ENCODE data around the gene PNMA1. TPM values are rescaled to one million over a fixed set of nuclear protein-coding genes. Genes with fewer than 3 reads are reported as not detected.

Gene PNMA1
- total RNA-seq, 2 donors from 2014 or later: 17.1 to 18.3 TPM

DNA sequence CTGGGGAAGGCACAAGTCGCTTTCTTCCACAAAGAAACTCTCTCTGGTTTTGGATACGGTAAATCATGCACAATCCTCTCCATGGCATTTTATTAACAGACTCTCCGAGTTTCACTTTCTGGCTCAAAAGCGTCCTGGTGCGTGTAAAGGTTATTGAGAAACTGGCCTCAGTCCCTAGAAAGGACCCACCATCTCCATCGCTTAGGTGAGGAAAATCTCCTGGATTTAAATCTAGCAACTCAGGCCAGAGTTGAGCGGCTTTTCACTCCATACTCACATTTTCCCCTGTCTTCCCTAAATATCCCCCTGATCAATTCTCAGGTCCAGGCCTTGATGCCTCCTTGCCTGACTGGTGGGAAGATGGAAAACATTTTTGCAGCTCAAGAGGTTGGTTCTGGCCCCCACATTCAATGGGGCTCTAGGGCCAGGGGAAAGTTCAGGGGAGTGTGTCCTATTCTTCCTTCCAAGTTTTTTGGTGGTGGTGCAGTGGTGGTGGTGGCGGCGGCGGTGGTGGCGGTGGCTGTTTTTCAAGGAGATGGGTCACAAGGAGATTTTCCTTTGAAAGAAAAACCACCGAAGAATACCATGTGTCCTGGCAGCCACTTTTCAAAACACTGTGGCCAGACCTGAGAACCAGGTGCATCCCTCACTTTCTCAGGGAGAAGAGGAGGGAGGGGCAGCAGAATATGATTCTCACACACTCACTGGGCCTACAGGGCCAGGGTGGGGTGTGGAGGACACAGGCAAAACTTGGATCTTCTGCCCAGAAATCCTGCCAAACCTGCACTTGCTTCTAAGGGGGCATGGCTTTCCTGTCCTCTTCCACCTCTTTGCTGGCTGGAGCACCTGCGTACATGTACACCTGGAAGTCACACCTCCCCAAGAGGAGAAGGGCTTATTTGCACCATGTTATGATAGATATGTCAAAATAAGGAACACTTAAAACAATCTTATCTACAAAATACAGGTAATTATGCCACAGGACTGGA, 46.7 kb upstream of the PNMA1 start:
- H3K36me3 ChIP-seq: no peaks in the 10 kb centered on the region
- H3K4me3 ChIP-seq: peak overlapping the region; percentile 75 to 85
- no peak for DNase-seq (ENCODE audit: low spot score)
- H3K27me3 ChIP-seq: no peaks in the 10 kb centered on the region
- peaks cover 0 to 89% of the 10 kb centered on the region in 2 donors for H3K4me1 ChIP-seq
- TF ChIP-seq, protein P1, sequence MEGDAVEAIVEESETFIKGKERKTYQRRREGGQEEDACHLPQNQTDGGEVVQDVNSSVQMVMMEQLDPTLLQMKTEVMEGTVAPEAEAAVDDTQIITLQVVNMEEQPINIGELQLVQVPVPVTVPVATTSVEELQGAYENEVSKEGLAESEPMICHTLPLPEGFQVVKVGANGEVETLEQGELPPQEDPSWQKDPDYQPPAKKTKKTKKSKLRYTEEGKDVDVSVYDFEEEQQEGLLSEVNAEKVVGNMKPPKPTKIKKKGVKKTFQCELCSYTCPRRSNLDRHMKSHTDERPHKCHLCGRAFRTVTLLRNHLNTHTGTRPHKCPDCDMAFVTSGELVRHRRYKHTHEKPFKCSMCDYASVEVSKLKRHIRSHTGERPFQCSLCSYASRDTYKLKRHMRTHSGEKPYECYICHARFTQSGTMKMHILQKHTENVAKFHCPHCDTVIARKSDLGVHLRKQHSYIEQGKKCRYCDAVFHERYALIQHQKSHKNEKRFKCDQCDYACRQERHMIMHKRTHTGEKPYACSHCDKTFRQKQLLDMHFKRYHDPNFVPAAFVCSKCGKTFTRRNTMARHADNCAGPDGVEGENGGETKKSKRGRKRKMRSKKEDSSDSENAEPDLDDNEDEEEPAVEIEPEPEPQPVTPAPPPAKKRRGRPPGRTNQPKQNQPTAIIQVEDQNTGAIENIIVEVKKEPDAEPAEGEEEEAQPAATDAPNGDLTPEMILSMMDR (IDR thresholded peaks at IDR 0.05): no peak
- H3K9me3 ChIP-seq: no peaks in the 10 kb centered on the region
- H3K27ac ChIP-seq: peak overlapping the region; percentile 95 to 99

DNA sequence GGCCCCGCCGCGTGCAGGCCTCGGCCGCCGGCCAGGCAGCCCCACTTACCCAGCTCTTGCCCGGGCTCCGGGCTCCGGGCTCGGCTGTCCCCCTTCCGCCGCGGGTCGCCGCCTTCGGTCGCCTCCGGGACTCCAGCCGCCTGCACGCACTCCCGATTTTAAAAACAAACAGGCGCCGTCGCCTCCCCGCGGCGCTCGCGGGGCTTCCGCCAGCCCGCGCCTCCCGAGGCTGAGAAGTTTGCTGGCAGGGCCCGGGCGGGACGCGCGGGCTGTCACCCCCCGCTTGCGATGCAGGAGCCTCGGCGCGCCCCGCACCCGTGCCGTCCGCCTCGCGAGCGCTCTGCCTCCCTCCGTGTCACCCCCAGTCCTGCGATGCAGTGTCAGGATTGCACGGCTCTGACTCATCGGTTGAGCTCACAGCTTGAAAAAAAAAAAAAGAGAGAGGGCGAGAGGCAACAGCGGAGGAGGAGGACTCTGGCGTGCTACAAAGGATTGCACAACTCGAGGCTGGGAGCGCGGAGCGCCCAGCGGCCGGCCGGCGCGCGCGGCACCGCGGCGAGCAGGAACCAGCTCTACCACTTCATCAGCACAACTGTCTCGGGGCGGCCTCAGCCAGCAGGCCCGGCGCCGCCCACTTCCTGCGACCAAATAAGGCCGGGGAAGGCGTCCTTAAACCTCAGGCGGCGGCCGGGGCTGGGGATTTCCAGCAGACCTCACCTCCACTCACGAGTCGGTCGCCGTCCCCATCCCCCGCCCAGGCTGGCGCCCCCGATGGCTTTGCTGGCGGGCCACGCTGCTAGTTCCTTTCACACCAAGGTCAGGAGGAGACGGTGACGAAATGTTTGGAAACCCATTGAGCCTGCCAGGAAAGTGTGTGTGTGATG, 45.8 kb upstream of the PNMA1 start:
- TF ChIP-seq, protein P1 (IDR thresholded peaks at IDR 0.05): no peak
- peak overlapping the region; percentile 95 to 99 for H3K27ac ChIP-seq
- peak; percentile 99 for DNase-seq (ENCODE audit: low spot score)
- no peaks in the 10 kb centered on the region for H3K9me3 ChIP-seq
- no peaks in the 10 kb centered on the region for H3K36me3 ChIP-seq
- peaks cover 0 to 89% of the 10 kb centered on the region in 2 donors for H3K4me1 ChIP-seq
- H3K4me3 ChIP-seq: peak overlapping the region; percentile 75 to 85
- no peaks in the 10 kb centered on the region for H3K27me3 ChIP-seq

DNA sequence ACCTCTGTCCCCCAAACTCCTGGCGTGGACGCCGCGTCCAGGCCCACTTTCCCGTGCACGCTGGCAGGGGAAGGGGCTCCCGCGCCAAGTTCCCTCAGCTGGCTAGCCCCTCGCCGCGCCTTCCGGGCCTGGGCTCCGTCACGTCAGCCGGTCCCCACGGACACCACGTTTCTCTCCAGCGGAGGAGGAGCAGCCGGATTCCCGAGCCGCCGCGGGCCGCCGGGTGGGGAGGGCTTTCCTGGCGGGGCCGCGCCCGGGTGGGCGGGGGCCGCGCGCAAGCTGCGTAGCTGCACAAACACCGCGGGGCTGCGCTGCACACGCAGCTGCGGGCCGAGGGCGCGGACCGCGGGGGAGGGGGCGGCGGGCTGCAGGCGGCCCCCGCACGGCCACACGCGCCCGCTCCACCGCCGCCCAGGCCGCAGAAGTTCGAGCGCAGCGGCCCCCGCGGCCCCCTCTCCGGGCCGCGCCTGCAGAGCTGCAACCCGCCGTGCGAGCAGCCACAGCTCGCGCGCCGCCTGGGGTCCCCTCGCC, 45.1 kb upstream of the PNMA1 start:
- DNase-seq (ENCODE audit: low spot score): peak; percentile 82
- Histone ChIP-seq H3K4me1 (peaks cover 0 to 89% of the 10 kb centered on the region in 2 donors), H3K27ac (peak overlapping the region; percentile 95 to 99), H3K27me3 (no peaks in the 10 kb centered on the region), H3K36me3 (no peaks in the 10 kb centered on the region), H3K4me3 (peak overlapping the region; percentile 75 to 85), H3K9me3 (no peaks in the 10 kb centered on the region)
- TF ChIP-seq, protein P1 (IDR thresholded peaks at IDR 0.05): no peak

DNA sequence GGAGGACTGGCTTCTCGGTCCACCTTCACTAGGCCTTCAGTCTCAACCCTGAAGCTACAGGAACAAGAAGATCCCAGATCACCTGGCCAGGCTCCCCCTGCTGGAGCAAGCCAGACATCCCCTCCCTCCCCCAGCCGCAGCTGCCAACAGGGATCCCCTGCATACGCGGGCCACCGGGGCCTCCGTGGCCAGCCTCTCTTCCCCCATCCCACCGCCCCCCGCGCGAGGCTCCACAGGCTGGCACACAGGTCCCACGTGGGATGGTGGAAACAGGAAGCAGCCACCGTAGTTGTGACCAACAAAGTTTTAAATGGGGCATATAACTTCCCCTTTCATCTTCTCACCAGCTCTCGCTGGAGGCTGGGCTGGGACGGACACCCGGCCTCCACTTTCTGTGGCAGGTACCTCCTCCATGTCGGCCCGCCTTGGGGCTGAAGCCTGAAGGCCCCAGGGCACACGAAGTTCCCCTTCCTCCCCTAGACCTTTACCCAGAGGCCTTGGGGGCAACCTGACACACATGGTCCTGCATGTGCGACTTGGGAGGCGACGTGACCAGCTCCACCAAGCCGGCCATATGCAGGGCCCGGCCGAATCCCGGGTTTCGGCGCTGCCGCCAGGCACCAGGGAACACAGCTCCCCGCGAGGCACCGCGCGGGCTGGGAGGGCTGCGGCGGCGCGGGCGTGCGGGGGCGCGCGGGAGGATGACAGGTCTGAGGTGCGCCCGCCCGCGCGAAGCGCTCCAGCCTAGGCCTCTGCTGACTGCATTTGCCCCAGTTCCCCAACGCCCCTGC, 44.4 kb upstream of the PNMA1 start:
- Histone ChIP-seq H3K36me3 (no peaks in the 10 kb centered on the region), H3K27me3 (no peaks in the 10 kb centered on the region), H3K27ac (peak overlapping the region; percentile 95 to 99), H3K4me3 (peak overlapping the region; percentile 75 to 85), H3K9me3 (no peaks in the 10 kb centered on the region), H3K4me1 (peaks cover 0 to 89% of the 10 kb centered on the region in 2 donors)
- peak; percentile 75 for DNase-seq (ENCODE audit: low spot score)
- TF ChIP-seq, protein P1 (IDR thresholded peaks at IDR 0.05): peak; percentile 34 to 65

DNA sequence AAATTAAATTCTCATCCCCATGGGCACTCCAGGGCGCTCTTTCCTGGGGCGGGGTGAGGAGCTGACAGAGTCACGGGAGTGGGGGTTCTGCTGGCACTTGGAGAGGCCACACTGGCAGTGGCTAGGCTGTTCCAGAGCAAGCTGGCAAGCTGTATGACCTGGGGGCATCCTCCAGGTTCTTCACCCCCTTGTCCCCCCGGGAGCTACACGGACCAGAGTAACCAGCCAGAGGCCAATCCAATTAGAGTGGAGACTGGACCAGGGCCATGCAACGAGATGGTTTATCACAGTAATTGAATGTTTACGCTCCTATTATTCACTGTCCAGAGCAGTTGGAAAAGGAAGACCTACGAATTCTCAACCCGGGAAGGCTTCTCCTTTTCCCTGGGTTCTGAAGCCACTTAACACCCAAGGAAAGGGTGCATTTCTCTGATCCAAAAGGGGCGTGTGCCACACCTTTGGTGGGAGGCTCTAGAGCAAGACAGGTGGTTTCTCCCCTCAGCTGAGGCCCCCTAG, 43.8 kb upstream of the PNMA1 start:
- DNase-seq (ENCODE audit: low spot score): no peak
- Histone ChIP-seq H3K4me1 (peaks cover 0 to 89% of the 10 kb centered on the region in 2 donors), H3K36me3 (no peaks in the 10 kb centered on the region), H3K4me3 (peak overlapping the region; percentile 75 to 85), H3K9me3 (no peaks in the 10 kb centered on the region), H3K27me3 (no peaks in the 10 kb centered on the region), H3K27ac (peak overlapping the region; percentile 95 to 99)
- TF ChIP-seq, protein P1 (IDR thresholded peaks at IDR 0.05): no peak
